PC-9 (cell line): ENCODE results near the gene PITPNC1.

ENCODE experiments used
- CTCF ChIP-seq: fragments of 200-600 bp; sonication (generic); conservative IDR thresholded peaks from 2 replicates; pipeline ENCODE4 v1.6.1; 2017; ENCODE audit warnings: mixed run types, antibody characterized with exemption, mild to moderate bottlenecking, moderate library complexity
- EZH2 ChIP-seq: fragments of 200-600 bp; sonication (generic); IDR thresholded peaks from 2 replicates; pipeline ENCODE4 v1.8.0; 2017; ENCODE audit warnings: antibody characterized with exemption, low read depth

- TF ChIP-seq CTCF (no peak), EZH2 (no peak)
These were observed 309.2 kb downstream of the PITPNC1 start for GRCh38 chr17:67686241-67686640.
